Osteocyte (in vitro differentiated cells): ENCODE data around the gene CD81. TPM values are rescaled to one million over a fixed set of nuclear protein-coding genes. Genes with fewer than 3 reads are reported as not detected.
"Not testable (repeated sequence)": the region's sequence is repeated elsewhere in the genome, so short reads cannot be mapped to it uniquely, and the experiment has no call there.

Experiments used
- DNase-seq: peaks from one replicate; pipeline ENCODE4 v3.0.0; 2021; ENCODE audit warnings: mixed read lengths; ENCODE audit not compliant: unreplicated experiment; ENCODE audit errors: extremely low spot score
- H3K27ac Mint-ChIP-seq: one replicate; pipeline ENCODE4 v1.8.0; 2021; ENCODE audit warnings: mild to moderate bottlenecking, mixed read lengths; ENCODE audit not compliant: unreplicated experiment
- H3K27me3 Mint-ChIP-seq: one replicate; pipeline ENCODE4 v1.8.0; 2021; ENCODE audit warnings: mixed read lengths; ENCODE audit not compliant: unreplicated experiment
- H3K36me3 Mint-ChIP-seq: one replicate; pipeline ENCODE4 v1.8.0; 2021; ENCODE audit warnings: mixed read lengths; ENCODE audit not compliant: unreplicated experiment
- H3K4me1 Mint-ChIP-seq: one replicate; pipeline ENCODE4 v1.8.0; 2021; ENCODE audit warnings: mixed read lengths; ENCODE audit not compliant: unreplicated experiment
- H3K4me3 Mint-ChIP-seq: one replicate; pipeline ENCODE4 v1.8.0; 2021; ENCODE audit warnings: mild to moderate bottlenecking, moderate library complexity, mixed read lengths; ENCODE audit not compliant: unreplicated experiment
- H3K9me3 Mint-ChIP-seq: one replicate; pipeline ENCODE4 v1.8.0; 2021; ENCODE audit warnings: mixed read lengths; ENCODE audit not compliant: unreplicated experiment
- total RNA-seq: library from RNA; stranded (reverse); gene quantifications from 2 replicates; pipeline ENCODE4 v1.2.1, GENCODE V29; 2021
- TF ChIP-seq, protein P1 (sequence below): fragments of 200-600 bp; sonication (generic); IDR thresholded peaks from 2 replicates; pipeline ENCODE4 v1.5.0; 2021; ENCODE audit warnings: antibody characterized with exemption, mild to moderate bottlenecking, moderate library complexity

Gene CD81
- total RNA-seq, 1 donor from 2014 or later = 652 TPM

DNA sequence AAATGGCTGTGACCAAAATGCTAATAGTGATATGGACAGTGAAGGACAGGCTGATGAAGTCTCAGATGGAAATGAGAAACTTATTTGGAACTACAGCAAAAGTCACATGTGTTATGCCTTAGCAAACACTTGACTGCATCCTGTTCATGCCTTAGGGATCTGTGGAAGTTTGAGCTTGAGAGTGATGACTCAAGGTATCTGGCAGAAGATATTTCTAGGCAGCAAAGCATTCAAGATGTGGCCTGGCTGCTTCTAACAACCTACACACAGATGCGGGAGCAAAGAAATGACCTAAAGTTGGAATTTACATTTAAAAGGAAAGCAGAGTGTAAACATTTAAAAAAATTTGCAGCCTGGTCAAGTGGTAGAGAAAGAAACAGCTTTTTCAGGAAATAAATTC lies 28.1 kb upstream of the CD81 start:
- peaks cover 2% of the 10 kb centered on the region for H3K36me3 Mint-ChIP-seq
- no peak overlapping the region for H3K4me3 Mint-ChIP-seq
- no peaks in the 10 kb centered on the region for H3K4me1 Mint-ChIP-seq
- no peak overlapping the region for H3K27ac Mint-ChIP-seq
- TF ChIP-seq, protein P1, sequence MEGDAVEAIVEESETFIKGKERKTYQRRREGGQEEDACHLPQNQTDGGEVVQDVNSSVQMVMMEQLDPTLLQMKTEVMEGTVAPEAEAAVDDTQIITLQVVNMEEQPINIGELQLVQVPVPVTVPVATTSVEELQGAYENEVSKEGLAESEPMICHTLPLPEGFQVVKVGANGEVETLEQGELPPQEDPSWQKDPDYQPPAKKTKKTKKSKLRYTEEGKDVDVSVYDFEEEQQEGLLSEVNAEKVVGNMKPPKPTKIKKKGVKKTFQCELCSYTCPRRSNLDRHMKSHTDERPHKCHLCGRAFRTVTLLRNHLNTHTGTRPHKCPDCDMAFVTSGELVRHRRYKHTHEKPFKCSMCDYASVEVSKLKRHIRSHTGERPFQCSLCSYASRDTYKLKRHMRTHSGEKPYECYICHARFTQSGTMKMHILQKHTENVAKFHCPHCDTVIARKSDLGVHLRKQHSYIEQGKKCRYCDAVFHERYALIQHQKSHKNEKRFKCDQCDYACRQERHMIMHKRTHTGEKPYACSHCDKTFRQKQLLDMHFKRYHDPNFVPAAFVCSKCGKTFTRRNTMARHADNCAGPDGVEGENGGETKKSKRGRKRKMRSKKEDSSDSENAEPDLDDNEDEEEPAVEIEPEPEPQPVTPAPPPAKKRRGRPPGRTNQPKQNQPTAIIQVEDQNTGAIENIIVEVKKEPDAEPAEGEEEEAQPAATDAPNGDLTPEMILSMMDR = no peak
- peaks cover 15% of the 10 kb centered on the region for H3K9me3 Mint-ChIP-seq
- no peak for DNase-seq
- peaks cover 12% of the 10 kb centered on the region for H3K27me3 Mint-ChIP-seq

DNA sequence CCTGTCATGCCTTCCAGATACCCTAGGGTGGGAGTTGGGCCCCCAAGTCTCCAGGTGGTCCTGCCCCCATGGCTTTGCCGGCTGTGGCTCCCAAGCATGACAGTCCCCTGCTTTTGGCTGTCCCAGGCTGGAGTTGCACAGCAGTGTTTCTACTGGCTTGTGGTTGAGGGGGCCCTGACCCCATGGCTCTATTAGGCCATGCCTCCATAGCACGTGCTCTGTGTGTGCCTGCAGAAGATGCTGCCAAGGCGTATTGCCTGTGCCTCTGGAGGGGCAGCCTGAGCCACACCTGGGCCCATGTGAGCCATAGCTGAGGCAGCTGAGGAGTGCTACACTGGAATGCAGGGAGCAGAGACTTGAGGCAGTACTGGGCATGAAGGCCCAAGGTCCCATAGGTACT lies 25.4 kb upstream of the CD81 start:
- Mint-ChIP-seq H3K36me3 (peaks cover 2% of the 10 kb centered on the region), H3K27ac (no peak overlapping the region), H3K9me3 (peaks cover 15% of the 10 kb centered on the region), H3K4me1 (peaks cover 9% of the 10 kb centered on the region), H3K27me3 (peaks cover 12% of the 10 kb centered on the region), H3K4me3 (no peak overlapping the region)
- DNase-seq = no peak
- TF ChIP-seq, protein P1 = no peak

DNA sequence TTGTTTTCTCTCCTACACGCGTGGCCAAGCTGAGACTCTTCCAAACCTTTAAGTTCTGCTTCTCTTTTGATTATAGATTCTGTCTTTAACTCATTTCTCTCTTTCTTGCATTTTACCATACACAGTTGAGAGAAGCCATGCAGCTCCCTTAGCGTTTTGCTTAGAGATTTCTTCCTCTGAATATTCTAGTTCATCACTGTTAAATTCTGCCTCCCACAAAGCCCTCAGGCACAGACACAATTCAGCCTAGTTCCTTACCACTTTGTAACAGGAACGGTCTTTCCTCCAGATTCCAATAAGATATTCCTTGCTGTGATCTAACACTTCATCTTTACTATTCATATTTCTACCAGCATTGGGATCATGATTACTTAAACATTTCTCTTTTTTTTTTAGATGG lies 24.7 kb upstream of the CD81 start:
- Mint-ChIP-seq H3K9me3 (peaks cover 15% of the 10 kb centered on the region), H3K27me3 (peaks cover 12% of the 10 kb centered on the region), H3K4me1 (peaks cover 9% of the 10 kb centered on the region), H3K4me3 (no peak overlapping the region), H3K27ac (no peak overlapping the region), H3K36me3 (no peaks in the 10 kb centered on the region)
- TF ChIP-seq, protein P1 = no peak
- DNase-seq = no peak

DNA sequence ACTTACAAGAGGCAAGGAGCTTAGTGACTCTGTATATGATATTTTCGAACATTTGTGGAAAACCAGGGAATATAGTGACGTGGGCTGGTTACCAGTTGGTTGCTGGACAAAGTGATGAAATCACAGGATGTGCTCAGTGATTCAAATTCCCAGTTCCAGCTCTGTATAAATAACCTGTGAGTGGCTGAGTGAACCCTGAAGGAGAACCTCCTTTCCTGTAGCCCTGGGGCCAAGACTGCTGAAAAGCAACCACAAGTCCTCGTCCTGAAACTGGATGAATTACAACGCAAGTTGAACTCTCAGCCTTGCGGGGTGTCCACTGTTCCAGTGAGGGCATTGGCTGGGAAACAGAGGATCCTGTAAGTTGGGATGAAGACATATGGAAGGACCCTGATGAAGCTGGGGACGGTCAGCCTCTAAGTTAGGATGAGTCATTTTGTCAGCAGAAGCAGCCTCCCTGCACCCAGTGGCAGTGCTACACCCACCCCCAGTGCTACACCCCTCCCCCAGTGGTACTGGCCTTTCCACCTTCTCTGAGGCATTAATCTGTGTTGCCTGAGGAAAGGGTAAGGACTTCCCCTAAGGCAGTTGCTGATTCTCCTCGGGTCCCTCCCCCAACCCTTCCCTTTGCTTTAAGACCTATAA lies 22.0 kb upstream of the CD81 start:
- peaks cover 11% of the 10 kb centered on the region for H3K27me3 Mint-ChIP-seq

DNA sequence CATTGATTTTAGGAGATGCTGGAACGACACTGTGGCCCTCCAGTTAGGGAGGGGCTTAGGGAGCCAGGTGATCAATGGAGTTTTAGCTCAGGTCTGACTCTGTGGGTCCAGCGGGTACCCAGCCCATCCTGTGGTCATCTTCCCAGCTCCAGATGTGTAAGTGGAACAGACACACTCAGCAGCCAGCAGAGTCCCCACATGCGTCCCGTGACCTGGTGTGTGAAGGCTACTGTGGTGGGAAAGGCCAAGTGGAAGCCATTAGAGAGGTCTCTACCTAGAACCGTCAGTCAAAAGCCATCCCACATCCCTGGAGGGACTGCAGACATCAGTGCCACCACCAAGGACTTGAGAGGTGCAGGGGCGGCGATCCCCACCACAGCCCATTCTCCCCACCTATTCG lies 19.9 kb upstream of the CD81 start:
- no peak for DNase-seq
- Mint-ChIP-seq H3K27ac (no peak overlapping the region), H3K36me3 (no peaks in the 10 kb centered on the region), H3K27me3 (peaks cover 7% of the 10 kb centered on the region), H3K4me3 (no peak overlapping the region), H3K4me1 (peaks cover 9% of the 10 kb centered on the region), H3K9me3 (no peaks in the 10 kb centered on the region)
- TF ChIP-seq, protein P1 = no peak

More for the DNA sequence above, 22.0 kb upstream of the CD81 start:
- no peak for DNase-seq
- Mint-ChIP-seq H3K4me3 (no peak overlapping the region), H3K9me3 (peaks cover 2% of the 10 kb centered on the region), H3K36me3 (no peaks in the 10 kb centered on the region), H3K27ac (no peak overlapping the region), H3K4me1 (peaks cover 9% of the 10 kb centered on the region)
- TF ChIP-seq, protein P1 = no peak

DNA sequence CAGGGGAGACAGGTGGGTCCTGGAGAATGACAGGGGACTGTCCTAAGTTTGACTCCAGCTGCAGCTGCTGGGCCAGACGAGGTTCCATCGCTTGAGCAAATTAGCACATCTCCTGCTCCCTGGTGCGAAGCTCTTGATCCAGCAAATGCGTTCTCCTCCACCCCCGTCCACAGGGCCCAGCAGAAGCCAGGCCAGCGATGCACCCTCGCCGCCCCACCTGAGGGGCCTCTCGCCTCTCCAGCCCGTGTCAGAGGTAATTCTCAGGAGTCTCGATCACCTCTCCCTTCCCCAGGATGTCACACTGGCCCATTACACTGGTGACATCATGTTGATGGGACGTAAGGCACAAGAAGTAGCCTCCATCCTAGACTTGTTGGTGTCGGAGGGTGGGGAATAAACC lies 19.5 kb upstream of the CD81 start:
- not testable (repeated sequence) for H3K9me3 Mint-ChIP-seq, H3K4me1 Mint-ChIP-seq, H3K36me3 Mint-ChIP-seq, H3K27me3 Mint-ChIP-seq, DNase-seq, H3K27ac Mint-ChIP-seq, H3K4me3 Mint-ChIP-seq
